Fibroblast of villous mesenchyme (primary cell): ENCODE data around the gene SLC35C1. TPM values are rescaled to one million over a fixed set of nuclear protein-coding genes. Genes with fewer than 3 reads are reported as not detected.
"Not testable (repeated sequence)": the region's sequence is repeated elsewhere in the genome, so short reads cannot be mapped to it uniquely, and the experiment has no call there.

Experiments used
- DNase-seq: peaks from one replicate; pipeline ENCODE4 v3.0.0-alpha.2; 2010; ENCODE audit warnings: low read depth
- H3K4me3 ChIP-seq: 2 replicates; pipeline ENCODE4 v1.5.1; 2011; ENCODE audit warnings: low read depth, mild to moderate bottlenecking, low read length
- total RNA-seq: library from RNA; depleted of rRNA; stranded (reverse); fragments of >200 nt; gene quantifications from 2 replicates; pipeline ENCODE4 v1.2.3, GENCODE V29; 2012
- TF ChIP-seq, protein P1 (sequence below): IDR thresholded peaks from 2 replicates; pipeline ENCODE4 v1.5.1; 2012; ENCODE audit warnings: low read depth, mild to moderate bottlenecking, low read length; ENCODE audit not compliant: insufficient read depth

SLC35C1 gene
- total RNA-seq, 1 donor = 14.2 TPM

DNA sequence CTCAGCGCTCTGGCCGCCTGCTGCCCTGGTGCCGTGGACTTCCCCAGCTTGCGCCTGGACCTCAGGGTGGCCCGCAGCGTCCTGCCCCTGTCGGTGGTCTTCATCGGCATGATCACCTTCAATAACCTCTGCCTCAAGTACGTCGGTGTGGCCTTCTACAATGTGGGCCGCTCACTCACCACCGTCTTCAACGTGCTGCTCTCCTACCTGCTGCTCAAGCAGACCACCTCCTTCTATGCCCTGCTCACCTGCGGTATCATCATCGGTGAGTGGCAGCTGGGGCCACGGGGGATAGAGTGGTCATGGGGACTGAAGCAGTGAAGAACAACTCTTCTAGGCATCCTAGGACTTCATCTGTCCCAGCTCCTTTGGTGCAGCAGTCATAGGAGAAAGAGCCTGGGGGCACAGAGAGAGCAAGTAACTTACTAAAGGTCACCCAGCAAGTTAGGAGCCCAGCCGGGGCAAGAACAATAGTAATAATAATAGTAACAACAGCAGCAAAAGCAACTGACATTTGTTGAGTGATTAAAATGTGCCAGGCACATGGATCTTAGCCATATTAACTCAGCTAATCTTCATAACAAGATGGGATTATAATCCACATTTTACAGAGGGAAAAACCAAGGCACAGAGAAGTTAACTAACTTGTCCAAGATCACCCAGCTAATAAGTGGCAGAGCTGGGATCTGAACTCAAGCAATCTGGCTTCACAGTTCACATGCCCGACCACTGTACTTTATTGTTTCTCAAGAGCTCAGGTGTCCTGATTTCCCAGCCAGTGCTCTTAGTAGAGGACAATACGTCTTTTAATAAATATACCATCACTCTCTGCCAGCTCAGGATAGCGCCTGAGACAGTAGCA lies 1.4 kb downstream of the SLC35C1 start:
- TF ChIP-seq, protein P1, sequence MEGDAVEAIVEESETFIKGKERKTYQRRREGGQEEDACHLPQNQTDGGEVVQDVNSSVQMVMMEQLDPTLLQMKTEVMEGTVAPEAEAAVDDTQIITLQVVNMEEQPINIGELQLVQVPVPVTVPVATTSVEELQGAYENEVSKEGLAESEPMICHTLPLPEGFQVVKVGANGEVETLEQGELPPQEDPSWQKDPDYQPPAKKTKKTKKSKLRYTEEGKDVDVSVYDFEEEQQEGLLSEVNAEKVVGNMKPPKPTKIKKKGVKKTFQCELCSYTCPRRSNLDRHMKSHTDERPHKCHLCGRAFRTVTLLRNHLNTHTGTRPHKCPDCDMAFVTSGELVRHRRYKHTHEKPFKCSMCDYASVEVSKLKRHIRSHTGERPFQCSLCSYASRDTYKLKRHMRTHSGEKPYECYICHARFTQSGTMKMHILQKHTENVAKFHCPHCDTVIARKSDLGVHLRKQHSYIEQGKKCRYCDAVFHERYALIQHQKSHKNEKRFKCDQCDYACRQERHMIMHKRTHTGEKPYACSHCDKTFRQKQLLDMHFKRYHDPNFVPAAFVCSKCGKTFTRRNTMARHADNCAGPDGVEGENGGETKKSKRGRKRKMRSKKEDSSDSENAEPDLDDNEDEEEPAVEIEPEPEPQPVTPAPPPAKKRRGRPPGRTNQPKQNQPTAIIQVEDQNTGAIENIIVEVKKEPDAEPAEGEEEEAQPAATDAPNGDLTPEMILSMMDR = no peak
- DNase-seq = no peak
- peak overlapping the region; percentile 68 for H3K4me3 ChIP-seq

DNA sequence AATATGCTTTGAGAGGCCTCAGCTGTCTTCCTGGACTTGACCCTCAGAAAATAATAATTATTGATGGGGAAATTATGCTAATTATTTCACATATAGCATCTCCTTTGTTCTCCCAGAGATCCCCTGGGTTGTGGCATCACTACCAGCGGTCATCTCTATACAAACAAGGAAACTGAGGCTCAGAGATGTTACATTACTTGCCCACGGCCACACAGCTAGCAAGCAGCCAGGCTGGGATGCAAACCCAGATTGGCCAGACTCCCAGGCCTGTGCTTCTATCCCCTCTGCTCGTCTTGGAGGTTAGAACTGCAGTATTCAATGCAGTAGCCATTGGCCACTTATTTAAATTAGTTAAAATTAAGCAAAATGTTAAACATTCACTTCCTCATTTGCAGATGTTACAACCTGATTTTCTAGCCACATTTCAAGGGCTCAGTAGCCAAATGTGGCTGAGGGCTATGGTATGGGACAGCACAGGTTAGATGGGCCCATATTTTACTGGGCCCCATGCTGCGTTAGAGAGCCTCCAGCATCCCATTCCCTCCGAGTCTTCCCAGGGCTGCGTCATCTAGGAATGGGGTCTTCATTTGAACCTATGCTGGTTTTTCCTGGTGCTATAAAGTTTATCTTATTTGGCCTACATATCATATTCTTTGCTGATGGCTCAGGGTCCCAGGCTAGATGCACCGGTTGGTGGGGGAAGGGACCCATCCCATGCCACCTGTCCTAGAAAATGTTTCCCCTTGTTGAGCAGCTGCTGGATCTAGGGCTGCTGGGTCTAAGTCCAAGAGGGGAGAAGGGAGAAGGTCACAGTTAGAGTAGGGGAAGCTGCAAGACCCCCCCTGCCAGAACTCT lies 2.2 kb downstream of the SLC35C1 start:
- peak overlapping the region; percentile 68 for H3K4me3 ChIP-seq
- DNase-seq = no peak
- TF ChIP-seq, protein P1 = no peak

DNA sequence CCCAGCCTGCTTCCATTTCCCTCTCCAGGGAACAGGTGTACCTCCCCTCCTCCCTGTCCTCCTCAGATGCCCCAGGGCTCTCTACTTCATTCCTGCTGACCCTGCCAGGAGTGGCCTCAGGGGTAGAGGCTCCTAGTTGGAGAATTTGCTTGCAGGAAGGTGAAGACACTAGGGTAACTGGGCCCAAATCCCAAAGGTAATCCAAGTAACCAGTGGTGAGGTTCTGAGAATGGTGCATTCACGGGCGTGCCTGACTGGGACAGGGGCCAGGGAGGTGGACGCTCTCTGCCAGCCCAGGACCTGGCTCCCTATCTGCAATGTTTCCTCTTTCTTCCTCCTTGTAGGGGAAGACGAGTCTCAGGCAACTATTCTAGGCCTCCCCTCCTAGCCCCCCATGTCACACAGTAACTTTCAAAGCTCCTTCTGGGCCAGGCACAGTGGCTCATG lies 2.9 kb downstream of the SLC35C1 start:
- peak overlapping the region; percentile 68 for H3K4me3 ChIP-seq
- no peak for DNase-seq
- TF ChIP-seq, protein P1 = no peak

DNA sequence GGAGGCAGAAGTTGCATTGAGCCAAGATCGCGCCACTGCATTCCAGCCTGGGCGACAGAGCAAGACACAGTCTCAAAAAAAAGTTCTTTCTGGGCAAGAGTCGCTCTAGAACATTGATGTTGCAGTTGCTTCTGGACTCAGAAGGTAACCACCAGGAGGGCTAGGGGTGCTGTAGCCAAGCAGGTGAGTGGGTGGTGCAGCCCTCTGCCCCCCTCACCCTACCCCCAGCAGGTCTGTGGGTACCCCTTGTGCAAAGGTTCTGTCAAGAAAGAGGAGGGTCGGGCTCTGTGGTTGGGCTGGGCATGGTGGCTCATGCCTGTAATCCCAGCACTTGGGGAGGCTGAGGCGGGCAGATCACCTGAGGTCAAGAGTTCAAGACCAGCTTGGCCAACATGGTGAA lies 3.5 kb downstream of the SLC35C1 start:
- not testable (repeated sequence) for H3K4me3 ChIP-seq, DNase-seq

DNA sequence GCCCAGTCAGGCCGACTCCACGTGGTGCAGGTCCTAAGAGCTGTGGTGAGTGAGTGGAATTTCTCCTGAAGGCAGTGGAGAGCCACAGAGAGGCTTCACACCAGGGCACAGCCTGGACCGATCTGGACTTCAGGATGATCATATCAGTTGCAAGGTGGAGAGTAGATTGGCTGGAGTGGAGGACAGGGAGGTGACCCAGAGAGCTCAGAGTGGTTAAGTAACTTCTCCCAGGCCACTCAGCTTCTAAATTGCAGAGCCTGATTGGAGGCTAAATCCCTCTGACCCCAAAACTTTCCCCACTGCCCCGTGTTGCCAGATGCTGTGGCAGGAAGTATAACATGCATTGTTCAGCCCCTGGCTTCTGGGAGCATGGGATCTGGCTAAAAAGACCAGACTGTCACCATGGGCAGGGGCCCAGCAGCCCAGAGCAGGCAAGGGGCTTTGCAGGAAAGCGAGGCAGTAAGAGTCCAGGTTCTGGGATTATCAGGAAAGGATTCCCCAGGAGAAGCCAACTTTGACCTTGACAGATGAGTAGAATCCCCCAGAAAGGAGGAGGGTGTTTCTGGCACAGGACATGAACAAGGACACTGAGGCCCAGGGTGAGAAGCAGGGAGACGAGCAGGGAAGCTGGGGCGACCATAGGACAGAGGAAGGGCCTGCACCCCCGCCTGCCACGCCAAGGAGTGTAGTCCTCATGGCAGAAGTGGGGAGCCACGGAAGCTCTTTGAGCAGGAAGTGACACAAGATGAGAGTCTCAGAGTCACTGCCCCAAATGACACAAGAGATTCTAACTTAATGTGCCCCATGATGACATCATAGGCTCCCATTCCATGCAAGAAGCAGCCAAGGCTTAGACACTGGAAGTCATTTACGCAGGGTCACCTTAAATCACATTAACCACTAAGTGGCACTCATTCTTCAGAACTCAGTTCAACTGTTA lies 4.8 kb downstream of the SLC35C1 start:
- DNase-seq = no peak
- no peak overlapping the region for H3K4me3 ChIP-seq
- TF ChIP-seq, protein P1 = no peak

DNA sequence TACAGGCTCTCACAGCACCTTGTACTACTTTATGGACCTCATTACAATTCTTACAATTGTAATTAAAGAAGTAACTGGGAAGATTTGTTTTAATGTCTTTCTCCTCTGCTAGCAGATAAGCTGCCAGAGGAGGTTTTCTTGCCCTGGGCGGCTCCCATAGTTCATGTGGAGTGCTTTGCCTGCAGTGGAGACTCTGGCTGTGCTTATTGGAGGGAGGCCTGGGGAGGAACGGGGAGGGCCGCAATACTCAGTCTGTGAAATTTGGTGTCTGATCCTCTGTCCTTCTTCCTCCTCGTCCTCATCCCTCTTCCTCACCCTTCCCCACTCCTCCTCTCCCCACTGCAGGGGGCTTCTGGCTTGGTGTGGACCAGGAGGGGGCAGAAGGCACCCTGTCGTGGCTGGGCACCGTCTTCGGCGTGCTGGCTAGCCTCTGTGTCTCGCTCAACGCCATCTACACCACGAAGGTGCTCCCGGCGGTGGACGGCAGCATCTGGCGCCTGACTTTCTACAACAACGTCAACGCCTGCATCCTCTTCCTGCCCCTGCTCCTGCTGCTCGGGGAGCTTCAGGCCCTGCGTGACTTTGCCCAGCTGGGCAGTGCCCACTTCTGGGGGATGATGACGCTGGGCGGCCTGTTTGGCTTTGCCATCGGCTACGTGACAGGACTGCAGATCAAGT lies 5.6 kb downstream of the SLC35C1 start:
- H3K4me3 ChIP-seq = no peak overlapping the region
- no peak for DNase-seq
- TF ChIP-seq, protein P1 = no peak
